ENCODE measurements around the gene ASCC3.
"Not testable (repeated sequence)": the region's sequence is repeated elsewhere in the genome, so short reads cannot be mapped to it uniquely, and the experiment has no call there.

Gene ASCC3

DNA sequence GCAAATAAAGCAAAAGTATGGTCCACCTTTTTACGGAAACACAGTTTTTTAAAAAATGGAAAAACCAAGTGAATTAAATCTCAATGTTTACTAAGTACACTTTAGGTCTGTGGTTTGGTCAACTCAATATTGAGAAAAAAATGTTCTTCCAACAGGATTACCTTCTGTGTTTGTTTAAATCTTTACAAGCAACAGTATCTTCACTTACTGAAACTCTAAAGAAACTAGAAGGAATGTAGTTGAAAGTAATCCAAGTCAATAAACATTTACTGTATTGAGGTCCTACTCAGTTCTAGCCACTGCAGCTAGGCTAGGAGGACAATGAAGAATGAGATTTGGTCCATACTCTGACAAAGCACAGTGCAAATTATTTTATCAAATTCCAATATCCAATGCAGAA lies 80.1 kb downstream of the ASCC3 start:
- no peak for DNase-seq

DNA sequence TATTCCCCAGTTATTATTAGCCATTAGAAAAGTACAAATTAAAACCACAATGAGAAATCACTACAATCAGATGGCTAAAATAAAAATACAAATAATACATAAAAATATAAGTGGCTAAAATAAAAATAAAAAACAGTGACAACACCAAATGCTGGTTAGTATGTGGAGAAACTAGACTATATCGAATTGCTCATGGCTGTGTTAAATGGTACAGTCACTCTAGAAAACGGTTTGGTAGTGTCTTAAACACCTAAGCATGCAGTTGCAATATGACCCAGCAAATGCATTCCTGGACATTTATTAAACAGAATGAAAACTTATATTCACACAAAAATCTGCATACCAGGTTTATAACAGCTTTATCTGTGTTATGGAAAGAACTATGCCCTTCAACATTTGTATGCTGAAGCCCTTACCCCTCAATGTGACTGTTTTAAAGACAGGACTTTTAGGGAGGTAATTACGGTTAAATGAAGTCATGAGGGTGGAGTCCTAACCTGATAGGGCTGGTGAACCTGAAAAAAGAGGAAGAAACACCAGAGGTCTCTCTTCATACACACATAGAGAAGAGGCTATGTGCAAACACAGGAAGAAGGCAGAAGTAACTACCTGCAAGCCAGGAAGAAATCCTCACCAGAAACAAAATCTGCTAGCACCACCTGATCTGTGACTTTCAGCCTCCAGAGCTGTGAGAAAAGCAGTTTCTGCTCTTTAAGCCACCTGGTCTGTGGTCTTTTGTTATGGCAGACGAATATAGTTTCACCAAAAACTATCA lies 84.9 kb downstream of the ASCC3 start:
- no peak for DNase-seq

- no peak for DNase-seq
Observed at GRCh38 chr6:100790084-100790483, 91.0 kb downstream of the ASCC3 start.

DNA sequence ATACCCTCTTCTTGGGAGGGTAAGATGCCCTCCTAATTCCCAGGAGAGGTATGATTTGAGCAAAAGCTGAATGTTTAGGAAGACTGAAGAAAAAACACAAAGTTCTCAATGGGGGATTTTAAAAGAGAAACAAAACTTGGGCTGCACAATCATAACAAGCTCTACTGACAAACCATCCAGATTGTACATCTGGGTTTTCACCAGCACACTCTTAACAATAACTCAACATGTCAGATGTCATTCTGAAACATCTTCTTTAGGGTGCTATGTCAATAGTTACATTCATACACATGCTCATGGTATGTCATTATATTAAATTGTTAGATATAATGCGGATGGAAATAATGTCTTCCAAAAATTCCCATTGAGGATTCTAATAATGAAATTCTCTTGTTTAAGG lies 95.1 kb downstream of the ASCC3 start:
- no peak for DNase-seq

- no peak for DNase-seq
Observed at GRCh38 chr6:100780648-100781047, 100.5 kb downstream of the ASCC3 start.

DNA sequence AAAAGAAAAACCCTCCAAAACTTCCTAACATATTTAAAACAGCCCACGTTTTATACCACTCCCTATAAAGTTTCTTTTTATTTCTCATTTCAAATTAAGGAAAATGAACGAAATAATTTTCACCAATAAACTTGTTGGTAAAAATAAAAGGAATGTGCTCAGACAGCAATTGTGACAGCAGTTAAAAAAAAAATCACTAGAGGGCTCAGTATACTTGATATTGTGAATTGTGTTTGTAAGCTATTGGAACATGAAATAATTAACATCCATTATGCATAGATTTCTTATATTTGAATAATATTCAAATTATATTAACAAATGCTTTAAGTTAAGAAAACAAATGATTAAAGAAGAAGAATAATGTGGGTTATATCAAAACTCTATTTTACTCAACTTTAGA lies 105.5 kb downstream of the ASCC3 start:
- no peak for DNase-seq

- DNase-seq: no peak
Observed at GRCh38 chr6:100774681-100775080, 106.4 kb downstream of the ASCC3 start.

- DNase-seq: no peak
Observed at GRCh38 chr6:100768816-100769351, 112.2 kb downstream of the ASCC3 start.

- no peak for DNase-seq
Observed at GRCh38 chr6:100763617-100764241, 117.4 kb downstream of the ASCC3 start.

DNA sequence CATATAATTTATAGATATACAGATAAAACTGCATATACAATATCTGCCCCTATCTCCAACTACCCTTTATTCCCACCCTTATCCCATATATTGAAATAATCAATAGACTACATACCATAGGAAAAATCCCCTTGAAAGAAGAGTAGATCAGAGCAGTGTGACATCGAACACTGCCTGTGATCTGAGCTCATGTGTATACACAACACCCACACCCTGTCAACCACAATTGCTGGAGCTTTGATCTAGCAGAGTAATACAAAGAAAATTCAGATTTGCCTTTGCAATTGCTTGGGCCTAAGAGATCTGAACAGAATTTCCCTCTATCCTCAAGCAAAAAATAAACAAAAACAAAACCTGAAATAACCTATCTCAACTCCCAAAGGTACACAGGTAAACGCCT lies 119.3 kb downstream of the ASCC3 start:
- no peak for DNase-seq

DNA sequence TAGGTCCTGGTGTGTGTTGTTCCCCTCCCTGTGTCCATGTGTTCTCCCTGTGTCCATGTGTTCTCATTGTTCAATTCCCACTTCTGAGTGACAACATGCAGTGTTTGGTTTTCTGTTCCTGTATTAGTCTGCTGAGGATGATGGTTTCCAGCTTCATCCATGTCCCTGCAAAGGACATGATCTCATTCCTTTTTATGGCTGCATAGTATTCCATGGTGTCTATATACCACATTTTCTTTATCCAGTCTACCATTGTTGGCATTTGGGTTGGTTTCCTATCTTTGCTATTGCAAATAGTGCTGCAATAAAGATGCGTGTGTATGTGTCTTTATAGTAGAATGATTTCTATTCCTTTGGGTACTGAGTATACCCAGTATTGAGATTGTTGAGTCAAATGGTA lies 122.7 kb downstream of the ASCC3 start:
- DNase-seq: not testable (repeated sequence)

DNA sequence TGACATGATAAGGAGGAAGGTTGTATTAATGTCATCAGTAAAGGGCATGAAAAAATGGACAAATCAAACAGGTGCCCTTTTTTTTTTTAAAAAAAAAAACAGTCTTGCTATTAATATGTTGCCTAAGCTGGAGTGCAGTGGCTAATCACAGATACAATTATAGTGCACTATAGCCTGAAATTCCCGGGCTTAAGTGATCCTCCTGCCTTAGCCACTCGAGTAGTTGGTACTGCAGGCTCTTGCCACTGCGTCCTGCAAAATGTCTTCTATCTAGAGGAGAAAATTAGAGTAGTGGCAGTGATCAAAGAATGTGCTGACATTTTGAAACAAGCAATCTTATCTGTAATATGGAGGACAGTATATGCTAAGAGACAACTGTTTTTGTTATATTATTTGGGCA lies 127.7 kb downstream of the ASCC3 start:
- DNase-seq: no peak

DNA sequence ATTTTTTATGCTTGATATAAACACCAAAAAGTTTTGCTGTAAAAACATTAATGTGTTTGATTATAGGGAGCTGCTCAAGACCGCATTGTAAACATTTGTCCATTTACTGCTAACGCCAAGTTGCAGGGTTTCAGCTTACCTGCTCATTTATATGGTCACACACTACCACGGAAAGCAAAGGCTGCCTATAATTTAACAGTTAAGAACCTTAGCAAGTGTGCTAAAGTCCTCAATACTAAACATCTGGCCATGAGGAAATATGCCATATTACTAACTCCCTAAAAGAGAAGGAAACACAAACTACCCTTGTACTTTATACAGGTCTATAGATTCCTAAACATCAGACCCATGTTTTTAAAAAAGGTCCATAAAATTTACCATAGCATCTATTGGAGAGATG lies 129.5 kb downstream of the ASCC3 start:
- no peak for DNase-seq

GRCh38 chr6:100745419-100746041 lies 135.6 kb downstream of the ASCC3 start:
- DNase-seq: no peak

DNA sequence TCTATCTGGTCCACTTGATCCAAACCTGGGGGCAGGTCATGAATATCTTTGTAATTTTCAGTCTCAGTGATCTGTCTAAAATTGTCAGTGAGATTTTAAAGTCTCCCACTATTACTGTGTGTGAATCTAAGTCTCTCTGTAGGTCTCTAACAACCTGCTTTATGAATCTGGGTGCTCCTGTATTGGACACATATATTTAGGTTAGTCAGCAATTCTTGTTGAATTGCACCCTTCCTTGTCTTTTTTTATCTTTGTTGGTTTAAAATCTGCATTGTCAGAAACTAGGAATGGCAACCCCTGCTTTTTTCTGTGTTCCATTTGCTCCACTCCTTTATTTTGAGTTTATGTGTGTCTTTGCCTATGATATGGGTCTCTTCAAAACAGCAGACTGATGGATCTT lies 140.7 kb downstream of the ASCC3 start:
- no peak for DNase-seq

DNA sequence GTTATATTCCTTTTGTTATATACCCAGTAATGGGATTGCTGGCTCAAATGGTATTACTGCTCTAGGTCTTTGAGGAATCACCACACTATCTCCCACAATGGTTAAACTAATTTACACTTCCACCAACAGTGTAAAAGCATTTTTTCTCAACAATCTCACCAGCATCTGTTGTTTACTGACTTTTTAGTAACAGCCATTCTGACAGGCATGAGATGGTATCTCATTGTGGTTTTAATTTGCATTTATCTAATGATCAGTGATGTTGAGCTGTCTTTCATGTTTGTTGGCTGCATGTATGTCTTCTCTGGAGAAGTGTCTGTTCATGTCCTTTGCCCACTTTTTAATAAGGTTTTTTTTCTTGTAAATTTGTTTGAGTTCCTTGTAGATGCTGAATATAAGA lies 143.4 kb downstream of the ASCC3 start:
- not testable (repeated sequence) for DNase-seq

GRCh38 chr6:100731411-100731810 lies 149.7 kb downstream of the ASCC3 start:
- no peak for DNase-seq

DNA sequence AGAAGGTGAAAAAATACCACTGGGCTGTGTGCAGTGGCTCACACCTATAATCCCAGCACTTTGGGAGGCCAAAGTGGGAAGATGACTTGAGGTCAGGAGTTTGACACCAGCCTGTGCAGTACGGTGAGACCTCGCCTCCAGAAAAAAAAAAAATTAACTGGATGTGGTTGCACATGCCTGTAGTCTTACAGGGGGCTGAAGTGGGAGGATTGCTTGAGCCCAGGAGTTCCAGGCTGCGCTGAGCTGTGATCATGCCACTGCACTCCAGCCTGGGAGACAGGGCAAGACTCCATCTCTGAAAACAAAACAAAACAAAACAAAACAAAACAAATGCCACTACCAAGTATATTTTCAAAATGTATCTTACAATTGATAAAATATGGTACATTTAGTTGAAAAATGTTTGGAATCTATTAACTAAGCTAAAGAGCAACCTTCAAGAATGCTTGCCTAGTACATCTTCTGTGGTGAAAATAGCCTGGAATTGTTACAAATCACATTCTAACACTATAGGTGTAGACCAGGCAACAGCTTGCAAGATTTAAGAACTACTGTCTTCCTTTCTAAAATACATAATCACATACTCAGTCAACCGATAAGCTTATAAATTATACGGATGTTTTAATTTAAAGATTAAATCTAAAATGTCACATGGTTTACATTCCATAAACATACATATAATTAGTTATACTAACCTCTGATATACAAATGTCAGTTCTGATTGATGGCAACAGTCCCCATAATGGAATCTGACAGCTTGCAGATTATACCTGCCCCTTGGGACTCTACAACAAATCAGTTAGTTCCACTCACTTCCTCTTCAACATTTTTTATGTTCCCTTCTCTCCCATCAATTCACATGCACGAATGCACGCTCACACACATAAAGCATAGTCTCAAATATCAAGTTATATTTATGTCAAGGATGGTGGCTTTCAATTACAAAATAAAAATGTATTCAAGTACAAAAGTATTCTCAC lies 150.8 kb downstream of the ASCC3 start:
- no peak for DNase-seq

- DNase-seq: no peak
Observed at GRCh38 chr6:100726666-100727065, 154.5 kb downstream of the ASCC3 start.

GRCh38 chr6:100724696-100725095 lies 156.4 kb downstream of the ASCC3 start:
- no peak for DNase-seq

DNA sequence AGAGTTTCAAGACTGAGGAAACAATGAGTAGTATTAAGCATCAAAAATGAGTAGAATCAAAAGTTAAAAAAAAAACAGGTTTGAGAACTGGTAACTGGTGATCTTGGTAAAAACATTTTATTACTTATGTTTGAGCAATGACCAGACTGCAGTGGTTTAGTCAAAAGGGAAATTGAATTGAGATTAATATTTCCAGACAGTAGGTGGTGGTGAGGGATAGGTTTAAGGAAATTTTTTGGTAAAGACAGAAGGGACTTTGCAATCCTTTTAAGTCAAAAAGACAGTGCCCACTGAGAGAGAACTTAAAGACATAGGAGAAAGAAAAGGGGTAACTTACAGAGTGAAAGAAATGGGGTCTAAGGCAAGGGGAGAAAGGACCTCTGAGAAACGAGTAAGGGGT lies 156.9 kb downstream of the ASCC3 start:
- no peak for DNase-seq

GRCh38 chr6:100721256-100721655 lies 159.9 kb downstream of the ASCC3 start:
- no peak for DNase-seq

Measured in C1 segment of cervical spinal cord (tissue), 14 donors.